ENCODE results near the gene ZDHHC11. TPM values are rescaled to one million over a fixed set of nuclear protein-coding genes. Genes with fewer than 3 reads are reported as not detected.
"Not testable (repeated sequence)": the region's sequence is repeated elsewhere in the genome, so short reads cannot be mapped to it uniquely, and the experiment has no call there.

The ZDHHC11 gene
- total RNA-seq, 1 experiment from 2014 or later = 26.0 TPM

DNA sequence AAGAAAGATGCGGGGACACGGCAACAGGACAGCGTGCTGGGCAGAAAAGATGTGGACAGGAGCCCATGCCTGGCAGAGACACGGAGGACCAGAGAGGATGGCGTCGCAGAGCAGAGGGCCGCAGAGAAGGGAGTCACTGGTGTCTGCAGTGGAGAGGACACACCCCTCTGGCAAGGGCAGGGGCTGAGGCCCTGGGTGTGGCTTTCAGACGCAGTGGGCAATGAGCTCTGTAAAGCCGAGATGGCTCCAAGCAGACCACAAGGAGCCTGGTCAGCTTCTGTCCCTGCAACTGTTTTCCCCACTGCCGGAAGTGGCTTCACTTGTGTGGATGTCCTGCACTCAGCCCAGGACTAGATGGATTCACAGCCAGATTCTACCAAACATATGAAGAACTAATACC, 62.1 kb downstream of the ZDHHC11 start:
- CTCF ChIA-PET = not testable (repeated sequence)

DNA sequence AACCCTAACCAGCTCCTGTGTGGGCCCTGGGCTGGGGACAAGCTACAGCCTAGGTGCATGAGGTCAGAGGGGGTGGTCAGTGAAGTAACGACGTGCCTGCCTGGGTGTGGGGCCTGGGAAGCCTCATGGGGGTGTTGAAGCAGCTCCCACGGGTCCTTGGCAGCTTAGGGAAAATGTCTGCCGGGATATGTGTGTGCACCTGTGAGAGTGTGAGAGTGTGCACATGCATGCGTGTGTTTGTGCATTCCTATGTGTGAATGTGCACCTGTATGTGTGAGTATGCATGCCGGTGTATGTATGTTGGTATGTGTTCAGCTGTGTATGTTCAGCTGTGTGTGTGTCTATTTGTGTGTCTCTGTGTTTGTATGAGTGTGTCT, 62.9 kb downstream of the ZDHHC11 start:
- DNase-seq; POLR2A ChIA-PET (ENCODE audit: unreplicated experiment): not testable (repeated sequence)

More for the DNA sequence above, 62.1 kb downstream of the ZDHHC11 start:
- H3F3A ChIP-seq (ENCODE audit: low read length, unreplicated experiment); BruUV-seq (replicated peaks); H3K9ac ChIP-seq (ENCODE audit: low read length); DNase-seq; H3K36me3 ChIP-seq (ENCODE audit: low read depth, low read length); H3K4me1 ChIP-seq (ENCODE audit: insufficient read depth, low read length); H3K4me3 ChIP-seq (ENCODE audit: low read length); H3K27me3 ChIP-seq (ENCODE audit: low read length); intact Hi-C loops (cut with micrococcal nuclease); H3K79me2 ChIP-seq (ENCODE audit: low read length); POLR2A ChIA-PET (ENCODE audit: unreplicated experiment); H3K9me3 ChIP-seq (ENCODE audit: low read length); H2AFZ ChIP-seq (ENCODE audit: low read length); H3K4me2 ChIP-seq (ENCODE audit: low read length); ATAC-seq; H3K9me2 ChIP-seq (replicated peaks; ENCODE audit: low read length); H4K20me1 ChIP-seq (ENCODE audit: low read length); H3K27ac ChIP-seq (ENCODE audit: low read length): not testable (repeated sequence)

GRCh38 chr5:787224-787856, 63.4 kb downstream of the ZDHHC11 start:
- DNase-seq; H3K4me3 ChIP-seq (ENCODE audit: low read length); H4K20me1 ChIP-seq (ENCODE audit: low read length); H3K9me3 ChIP-seq (ENCODE audit: low read length); CTCF ChIA-PET; H3K36me3 ChIP-seq (ENCODE audit: low read depth, low read length); H3K4me1 ChIP-seq (ENCODE audit: insufficient read depth, low read length); H3K79me2 ChIP-seq (ENCODE audit: low read length); H3K9ac ChIP-seq (ENCODE audit: low read length); H3K9me2 ChIP-seq (replicated peaks; ENCODE audit: low read length); H2AFZ ChIP-seq (ENCODE audit: low read length); ATAC-seq; H3K27ac ChIP-seq (ENCODE audit: low read length); H3F3A ChIP-seq (ENCODE audit: low read length, unreplicated experiment); intact Hi-C loops (cut with micrococcal nuclease); H3K27me3 ChIP-seq (ENCODE audit: low read length); POLR2A ChIA-PET (ENCODE audit: unreplicated experiment); BruUV-seq (replicated peaks); H3K4me2 ChIP-seq (ENCODE audit: low read length): not testable (repeated sequence)

More for the DNA sequence above, 62.9 kb downstream of the ZDHHC11 start:
- H3K9ac ChIP-seq (ENCODE audit: low read length); H3F3A ChIP-seq (ENCODE audit: low read length, unreplicated experiment); H4K20me1 ChIP-seq (ENCODE audit: low read length); H3K27ac ChIP-seq (ENCODE audit: low read length); CTCF ChIA-PET; H3K4me3 ChIP-seq (ENCODE audit: low read length); H3K79me2 ChIP-seq (ENCODE audit: low read length); H3K27me3 ChIP-seq (ENCODE audit: low read length); H3K4me2 ChIP-seq (ENCODE audit: low read length); H2AFZ ChIP-seq (ENCODE audit: low read length); intact Hi-C loops (cut with micrococcal nuclease); H3K4me1 ChIP-seq (ENCODE audit: insufficient read depth, low read length); H3K9me3 ChIP-seq (ENCODE audit: low read length); H3K36me3 ChIP-seq (ENCODE audit: low read depth, low read length); BruUV-seq (replicated peaks); H3K9me2 ChIP-seq (replicated peaks; ENCODE audit: low read length); ATAC-seq: not testable (repeated sequence)

DNA sequence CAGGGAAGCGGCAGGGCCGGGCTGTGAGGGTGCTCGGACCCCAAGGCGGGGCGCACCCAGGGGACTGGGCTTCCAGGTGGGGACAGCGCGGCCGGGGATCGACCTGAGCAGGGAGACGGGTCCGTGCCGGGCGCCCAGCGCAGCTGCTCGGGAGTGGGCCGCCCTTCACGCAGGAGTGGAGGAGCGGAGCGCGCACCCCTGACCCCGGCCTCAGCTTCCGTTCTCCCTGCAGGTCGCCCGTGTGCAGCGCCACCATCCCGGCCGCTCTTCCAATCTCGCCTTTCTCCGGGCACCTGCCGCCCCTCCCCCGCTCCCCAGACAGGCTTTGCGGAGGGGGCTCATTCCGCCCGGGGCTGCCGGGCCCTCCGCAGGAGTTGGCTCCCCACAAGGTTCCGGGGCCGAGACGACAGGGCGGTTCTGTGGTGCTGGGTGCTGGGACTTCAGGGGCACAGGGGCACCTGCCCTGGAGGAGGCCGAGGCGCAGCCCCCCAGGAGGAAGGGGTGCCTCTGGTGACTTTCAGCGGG, 65.5 kb downstream of the ZDHHC11 start:
- peak overlapping the region; percentile 77 for H3K4me3 ChIP-seq (ENCODE audit: low read length)
- H3K27me3 ChIP-seq (ENCODE audit: low read length); H3K9me2 ChIP-seq (replicated peaks; ENCODE audit: low read length); BruUV-seq (replicated peaks); POLR2A ChIA-PET (ENCODE audit: unreplicated experiment); H4K20me1 ChIP-seq (ENCODE audit: low read length); H3F3A ChIP-seq (ENCODE audit: low read length, unreplicated experiment); H3K4me1 ChIP-seq (ENCODE audit: insufficient read depth, low read length); intact Hi-C loops (cut with micrococcal nuclease); H3K27ac ChIP-seq (ENCODE audit: low read length); CTCF ChIA-PET; H3K36me3 ChIP-seq (ENCODE audit: low read depth, low read length); H3K9me3 ChIP-seq (ENCODE audit: low read length); H3K79me2 ChIP-seq (ENCODE audit: low read length): not testable (repeated sequence)
- H3K9ac ChIP-seq (ENCODE audit: low read length) = peak overlapping the region; percentile 52
- peak overlapping the region; percentile 89 for H3K4me2 ChIP-seq (ENCODE audit: low read length)
- DNase-seq = peak; percentile 9
- ATAC-seq = peak; percentile 29
- peak overlapping the region; percentile 81 for H2AFZ ChIP-seq (ENCODE audit: low read length)

- BruUV-seq (replicated peaks) = not testable (repeated sequence)
- peak; percentile 80 for ATAC-seq
These were observed 66.2 kb downstream of the ZDHHC11 start, which contains the start of gene ZDHHC11B for GRCh38 chr5:784428-785177. TSS of gene ZDHHC11B (minus strand) at chr5:784729. CDS start at chr5:766919, 17,810 bp downstream.

DNA sequence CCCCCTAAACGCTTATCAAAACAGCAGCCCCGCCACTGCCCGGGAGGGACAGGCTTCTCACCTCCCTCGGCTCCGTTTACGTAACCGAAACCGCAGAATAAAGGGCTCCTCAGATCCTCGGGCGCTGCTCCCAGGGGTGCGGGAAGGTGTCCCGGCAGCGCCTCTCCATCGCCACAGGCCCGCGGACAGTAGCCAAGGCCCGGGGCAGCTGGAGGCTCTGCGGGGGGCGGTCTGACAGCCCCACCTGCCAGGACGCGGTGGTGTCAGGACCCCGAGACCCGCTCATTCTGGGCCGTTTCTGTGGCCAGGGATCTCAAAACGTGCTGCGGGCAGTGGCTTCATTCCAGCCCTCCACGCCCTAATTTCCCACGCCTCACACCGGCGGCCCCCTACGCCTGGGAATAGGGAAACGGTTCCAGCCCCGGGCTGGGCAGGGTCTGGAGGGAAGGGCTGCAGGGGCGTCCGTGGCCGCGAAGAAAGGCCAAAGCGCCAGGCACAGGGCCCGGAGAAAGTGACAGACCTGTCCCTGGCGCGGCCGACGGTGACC, 66.8 kb downstream of the ZDHHC11 start:
- H3F3A ChIP-seq (ENCODE audit: low read length, unreplicated experiment); H3K4me1 ChIP-seq (ENCODE audit: insufficient read depth, low read length); H3K9me2 ChIP-seq (replicated peaks; ENCODE audit: low read length); H3K9me3 ChIP-seq (ENCODE audit: low read length); H3K79me2 ChIP-seq (ENCODE audit: low read length); CTCF ChIA-PET; BruUV-seq (replicated peaks); H3K27me3 ChIP-seq (ENCODE audit: low read length); H3K27ac ChIP-seq (ENCODE audit: low read length); POLR2A ChIA-PET (ENCODE audit: unreplicated experiment); intact Hi-C loops (cut with micrococcal nuclease); H3K36me3 ChIP-seq (ENCODE audit: low read depth, low read length); H4K20me1 ChIP-seq (ENCODE audit: low read length); DNase-seq: not testable (repeated sequence)
- ATAC-seq = peak; percentile 17
- peak overlapping the region; percentile 97 for H3K4me2 ChIP-seq (ENCODE audit: low read length)
- peak overlapping the region; percentile 75 for H3K4me3 ChIP-seq (ENCODE audit: low read length)
- peak overlapping the region; percentile 69; the same call in 1 of the 2 replicates for H2AFZ ChIP-seq (ENCODE audit: low read length)
- H3K9ac ChIP-seq (ENCODE audit: low read length) = peak overlapping the region; percentile 38

More at GRCh38 chr5:784428-785177, 66.2 kb downstream of the ZDHHC11 start, which contains the start of gene ZDHHC11B:
- H3K9me3 ChIP-seq (ENCODE audit: low read length); H3K4me1 ChIP-seq (ENCODE audit: insufficient read depth, low read length); H3K27ac ChIP-seq (ENCODE audit: low read length); CTCF ChIA-PET; H3K27me3 ChIP-seq (ENCODE audit: low read length); H4K20me1 ChIP-seq (ENCODE audit: low read length); H3F3A ChIP-seq (ENCODE audit: low read length, unreplicated experiment); H3K79me2 ChIP-seq (ENCODE audit: low read length); H3K9me2 ChIP-seq (replicated peaks; ENCODE audit: low read length); H3K36me3 ChIP-seq (ENCODE audit: low read depth, low read length); POLR2A ChIA-PET (ENCODE audit: unreplicated experiment); intact Hi-C loops (cut with micrococcal nuclease): not testable (repeated sequence)
- DNase-seq = peak; percentile 79
- peak within 1 kb of the TSS; percentile 97 for H3K4me2 ChIP-seq (ENCODE audit: low read length)
- H2AFZ ChIP-seq (ENCODE audit: low read length) = peak within 1 kb of the TSS; percentile 81
- H3K9ac ChIP-seq (ENCODE audit: low read length) = peak within 1 kb of the TSS; percentile 52
- peak within 1 kb of the TSS; percentile 77 for H3K4me3 ChIP-seq (ENCODE audit: low read length)
